Measurements from ENCODE around the gene RFC4. TPM values are rescaled to one million over a fixed set of nuclear protein-coding genes. Genes with fewer than 3 reads are reported as not detected.

Gene RFC4
- total and polyA plus RNA-seq, 2 of the 13 experiments (the other 11 are each of a cell fraction or from before 2014, with no cell fraction given) = 18.5 to 103 TPM

GRCh38 chr3:186806089-186807055 is at the start of gene RFC4 (continued):
- TF ChIP-seq CBFB (CRISPR knock-in tag; IDR thresholded peaks at IDR 0.05) (no peak), DNMT3B (CRISPR knock-in tag; conservative IDR thresholded peaks at IDR 0.05) (no peak), ZNF720 (CRISPR knock-in tag; IDR thresholded peaks at IDR 0.05) (no peak), JUND (CRISPR knock-in tag; IDR thresholded peaks at IDR 0.05) (peak; percentile 66; the same call in 1 of the 2 replicates), ZNF761 (CRISPR knock-in tag; conservative IDR thresholded peaks at IDR 0.05) (0 out of 2 replicates have a peak, but pooled peaks have one; percentile 79), POLR2A (IDR thresholded peaks at IDR 0.05; ENCODE audit: insufficient read depth in 1 of 2, low read depth in 2 of 2, low read length in 2 of 2) (peak; percentile 83 to 91), ATF4 (CRISPR knock-in tag; IDR thresholded peaks at IDR 0.05) (peak in 1 of 2 experiments; percentile 53; a peak in 1 of 4 replicates), HNRNPLL (IDR thresholded peaks at IDR 0.05; ENCODE audit: low read depth, low read length, poor library complexity, severe bottlenecking) (peak; percentile 99), SMC3 (IDR thresholded peaks at IDR 0.05; ENCODE audit: low read length) (no peak), KDM4B (CRISPR knock-in tag; IDR thresholded peaks at IDR 0.05) (peak; percentile 68; the same call in 1 of the 2 replicates), KDM5B (CRISPR knock-in tag; IDR thresholded peaks at IDR 0.05; ENCODE audit: borderline replicate concordance) (peak; percentile 94), SAP130 (CRISPR knock-in tag; IDR thresholded peaks at IDR 0.05; ENCODE audit: low read depth) (peak; percentile 98), EED (CRISPR knock-in tag; IDR thresholded peaks at IDR 0.05) (peak; percentile 93), ETS1 (CRISPR knock-in tag; IDR thresholded peaks at IDR 0.05) (no peak), SP5 (CRISPR knock-in tag; IDR thresholded peaks at IDR 0.05; ENCODE audit: borderline replicate concordance, low read depth) (no peak), BRCA1 (CRISPR knock-in tag; IDR thresholded peaks at IDR 0.05) (no peak; the same call in 1 of the 2 replicates)
- TF ChIP-seq, protein P1, sequence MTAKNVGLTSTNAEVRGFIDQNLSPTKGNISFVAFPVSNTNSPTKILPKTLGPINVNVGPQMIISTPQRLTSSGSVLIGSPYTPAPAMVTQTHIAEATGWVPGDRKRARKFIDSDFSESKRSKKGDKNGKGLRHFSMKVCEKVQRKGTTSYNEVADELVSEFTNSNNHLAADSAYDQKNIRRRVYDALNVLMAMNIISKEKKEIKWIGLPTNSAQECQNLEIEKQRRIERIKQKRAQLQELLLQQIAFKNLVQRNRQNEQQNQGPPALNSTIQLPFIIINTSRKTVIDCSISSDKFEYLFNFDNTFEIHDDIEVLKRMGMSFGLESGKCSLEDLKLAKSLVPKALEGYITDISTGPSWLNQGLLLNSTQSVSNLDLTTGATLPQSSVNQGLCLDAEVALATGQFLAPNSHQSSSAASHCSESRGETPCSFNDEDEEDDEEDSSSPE (CRISPR knock-in tag; IDR thresholded peaks at IDR 0.05) = peak; percentile 100
- TF ChIP-seq, protein P2, sequence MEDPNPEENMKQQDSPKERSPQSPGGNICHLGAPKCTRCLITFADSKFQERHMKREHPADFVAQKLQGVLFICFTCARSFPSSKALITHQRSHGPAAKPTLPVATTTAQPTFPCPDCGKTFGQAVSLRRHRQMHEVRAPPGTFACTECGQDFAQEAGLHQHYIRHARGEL (CRISPR knock-in tag; IDR thresholded peaks at IDR 0.05) = peak; percentile 78; the same call in 1 of the 2 replicates
- TF ChIP-seq, protein P3, sequence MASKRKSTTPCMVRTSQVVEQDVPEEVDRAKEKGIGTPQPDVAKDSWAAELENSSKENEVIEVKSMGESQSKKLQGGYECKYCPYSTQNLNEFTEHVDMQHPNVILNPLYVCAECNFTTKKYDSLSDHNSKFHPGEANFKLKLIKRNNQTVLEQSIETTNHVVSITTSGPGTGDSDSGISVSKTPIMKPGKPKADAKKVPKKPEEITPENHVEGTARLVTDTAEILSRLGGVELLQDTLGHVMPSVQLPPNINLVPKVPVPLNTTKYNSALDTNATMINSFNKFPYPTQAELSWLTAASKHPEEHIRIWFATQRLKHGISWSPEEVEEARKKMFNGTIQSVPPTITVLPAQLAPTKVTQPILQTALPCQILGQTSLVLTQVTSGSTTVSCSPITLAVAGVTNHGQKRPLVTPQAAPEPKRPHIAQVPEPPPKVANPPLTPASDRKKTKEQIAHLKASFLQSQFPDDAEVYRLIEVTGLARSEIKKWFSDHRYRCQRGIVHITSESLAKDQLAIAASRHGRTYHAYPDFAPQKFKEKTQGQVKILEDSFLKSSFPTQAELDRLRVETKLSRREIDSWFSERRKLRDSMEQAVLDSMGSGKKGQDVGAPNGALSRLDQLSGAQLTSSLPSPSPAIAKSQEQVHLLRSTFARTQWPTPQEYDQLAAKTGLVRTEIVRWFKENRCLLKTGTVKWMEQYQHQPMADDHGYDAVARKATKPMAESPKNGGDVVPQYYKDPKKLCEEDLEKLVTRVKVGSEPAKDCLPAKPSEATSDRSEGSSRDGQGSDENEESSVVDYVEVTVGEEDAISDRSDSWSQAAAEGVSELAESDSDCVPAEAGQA (IDR thresholded peaks at IDR 0.05; ENCODE audit: low read depth) = peak; percentile 78; the same call in 1 of the 2 replicates
- TF ChIP-seq, protein P3 (CRISPR knock-in tag; IDR thresholded peaks at IDR 0.05; ENCODE audit: borderline replicate concordance) = no peak

Measured in HepG2 (cell line).